Activated CD4-positive, alpha-beta memory T cell treated with anti-CD3 and anti-CD28 coated beads, Interleukin-2, amount 10 ng/mL, durations not matched to agents 7 days and 5 days (primary cell): Measurements from ENCODE around the gene KIF3B. TPM values are rescaled to one million over a fixed set of nuclear protein-coding genes. Genes with fewer than 3 reads are reported as not detected.
A peak's percentile ranks its signal among the peaks of the same experiment; 100 is the strongest.
"Not testable (repeated sequence)": the region's sequence is repeated elsewhere in the genome, so short reads cannot be mapped to it uniquely, and the experiment has no call there.

Experiments used
- CTCF ChIA-PET: fragments of 350-600 bp; sonication (Branson Sonifier 250); formaldehyde crosslinking; loops from one replicate; lab custom pipeline; 2021; ENCODE audit warnings: antibody characterized with exemption, inconsistent platforms; lab: Charles Lee
- POLR2A ChIA-PET: fragments of 350-600 bp; sonication (Branson Sonifier 250); formaldehyde crosslinking; loops from one replicate; lab custom pipeline; 2021; ENCODE audit warnings: antibody characterized with exemption; lab: Charles Lee
- DNase-seq: peaks from one replicate; pipeline ENCODE4 v3.0.0-alpha.2; 2020
- H3K27ac Mint-ChIP-seq: one replicate; pipeline ENCODE4 v1.8.0; 2021; ENCODE audit warnings: mild to moderate bottlenecking, mixed read lengths
- H3K27me3 Mint-ChIP-seq: one replicate; pipeline ENCODE4 v1.8.0; 2021; ENCODE audit warnings: mixed read lengths
- H3K36me3 Mint-ChIP-seq: one replicate; pipeline ENCODE4 v1.8.0; 2021; ENCODE audit warnings: low read depth, mixed read lengths
- H3K4me1 Mint-ChIP-seq: one replicate; pipeline ENCODE4 v1.8.0; 2021; ENCODE audit warnings: mixed read lengths
- H3K4me3 Mint-ChIP-seq: one replicate; pipeline ENCODE4 v1.8.0; 2021; ENCODE audit warnings: mild to moderate bottlenecking, mixed read lengths
- H3K9me3 Mint-ChIP-seq: one replicate; pipeline ENCODE4 v1.8.0; 2021; ENCODE audit warnings: mixed read lengths
- total RNA-seq, 2 experiments: library from RNA; stranded (reverse); gene quantifications; one replicate each; pipeline ENCODE4 v1.2.3, GENCODE V29; 2021

Gene KIF3B
- total RNA-seq, 2 experiments from 2014 or later, result 23.1 to 23.4 TPM

- ChIA-PET POLR2A (no interaction called here), CTCF (interaction anchor here (0.6 kb wide), 1 partner anchor 160 kb away, joined by 3 read pairs; no protein-coding TSS in a partner anchor)
- no peak overlapping the region for H3K4me3 Mint-ChIP-seq
- peaks cover 10% of the 10 kb centered on the region for H3K36me3 Mint-ChIP-seq
- no peak for DNase-seq
- H3K27ac Mint-ChIP-seq, result no peak overlapping the region
- H3K4me1 Mint-ChIP-seq, result peaks cover 9% of the 10 kb centered on the region
- no peaks in the 10 kb centered on the region for H3K9me3 Mint-ChIP-seq
- H3K27me3 Mint-ChIP-seq, result no peaks in the 10 kb centered on the region
These were observed 66.0 kb downstream of the KIF3B start for GRCh38 chr20:32343439-32343838.

DNA sequence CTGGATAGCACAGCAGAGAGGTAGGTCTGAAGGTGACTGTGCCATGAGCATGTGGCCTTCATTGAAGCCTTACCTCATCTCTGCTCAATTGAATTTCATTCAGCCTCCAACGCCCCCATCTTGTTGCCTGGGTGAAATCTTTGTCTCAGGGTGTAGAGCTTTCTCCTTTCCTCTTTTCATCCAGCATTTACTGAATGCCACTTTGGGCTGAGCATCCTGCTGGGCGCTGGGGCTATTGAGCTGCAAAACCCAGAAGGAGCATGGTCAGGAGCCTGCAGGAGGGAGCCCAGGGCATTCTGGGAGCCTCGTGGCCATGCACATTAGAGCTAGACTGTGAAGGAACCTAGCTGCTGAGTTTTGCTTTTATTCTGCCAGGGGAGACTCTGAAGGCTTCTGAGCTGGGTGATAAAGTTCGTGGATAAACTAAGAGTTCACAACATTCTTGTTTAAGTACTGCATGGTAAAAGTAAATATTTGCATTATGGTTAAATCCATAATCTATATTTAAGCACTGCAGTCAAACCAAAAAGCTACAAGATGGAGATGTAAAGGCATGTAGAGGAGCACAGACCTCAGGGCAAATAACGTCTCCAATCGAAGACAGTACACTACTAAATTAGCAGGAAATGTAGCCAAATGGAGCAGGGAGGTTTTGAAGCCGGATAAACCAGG is 67.5 kb downstream of the KIF3B start:
- Mint-ChIP-seq H3K36me3 (peaks cover 18% of the 10 kb centered on the region), H3K27ac (no peak overlapping the region), H3K9me3 (no peaks in the 10 kb centered on the region), H3K27me3 (no peaks in the 10 kb centered on the region), H3K4me3 (no peak overlapping the region), H3K4me1 (peaks cover 9% of the 10 kb centered on the region)
- DNase-seq, result no peak
- ChIA-PET CTCF (interaction anchor here (1.1 kb wide), 1 partner anchor 9 kb away, joined by 4 read pairs; no protein-coding TSS in a partner anchor), POLR2A (interaction anchor here (0.9 to 1.5 kb wide), 3 partner anchors 10 to 13 kb away, joined by 3 to 6 read pairs (median 3); partner anchors contain the start of gene ASXL1)

GRCh38 chr20:32348207-32348606 is 70.8 kb downstream of the KIF3B start:
- Mint-ChIP-seq H3K9me3 (no peaks in the 10 kb centered on the region), H3K4me1 (peaks cover 12% of the 10 kb centered on the region), H3K27me3 (no peaks in the 10 kb centered on the region), H3K27ac (no peak overlapping the region), H3K36me3 (peaks cover 25% of the 10 kb centered on the region), H3K4me3 (no peak overlapping the region)
- CTCF ChIA-PET, result no interaction called here
- POLR2A ChIA-PET, result interaction anchor here (0.8 kb wide), 1 partner anchor 8 kb away, joined by 4 read pairs; no protein-coding TSS in a partner anchor
- no peak for DNase-seq

- Mint-ChIP-seq H3K36me3 (peaks cover 25% of the 10 kb centered on the region), H3K4me3 (no peak overlapping the region)
- CTCF ChIA-PET, result no interaction called here
These were observed 73.0 kb downstream of the KIF3B start for GRCh38 chr20:32350421-32350820.

GRCh38 chr20:32352121-32352720 is 74.8 kb downstream of the KIF3B start:
- no peak for DNase-seq
- POLR2A ChIA-PET, result interaction anchor here (0.7 to 8.8 kb wide), 3 partner anchors 19 to 74 kb away, joined by 3 to 71 read pairs (median 3); no protein-coding TSS in a partner anchor
- no peaks in the 10 kb centered on the region for H3K27me3 Mint-ChIP-seq
- no peak overlapping the region for H3K4me3 Mint-ChIP-seq
- peaks cover 25% of the 10 kb centered on the region for H3K36me3 Mint-ChIP-seq
- H3K9me3 Mint-ChIP-seq, result no peaks in the 10 kb centered on the region
- peak overlapping the region; percentile 33 for H3K27ac Mint-ChIP-seq
- CTCF ChIA-PET, result interaction anchor here (0.9 kb wide), 1 partner anchor 9 kb away, joined by 3 read pairs; no protein-coding TSS in a partner anchor
- peaks cover 48% of the 10 kb centered on the region for H3K4me1 Mint-ChIP-seq

More at GRCh38 chr20:32350421-32350820, 73.0 kb downstream of the KIF3B start:
- H3K9me3 Mint-ChIP-seq, result no peaks in the 10 kb centered on the region
- no peaks in the 10 kb centered on the region for H3K27me3 Mint-ChIP-seq
- peaks cover 32% of the 10 kb centered on the region for H3K4me1 Mint-ChIP-seq
- DNase-seq, result no peak
- POLR2A ChIA-PET, result interaction anchor here (0.8 kb wide), 2 partner anchors 8 to 9 kb away, joined by 3 read pairs; no protein-coding TSS in a partner anchor
- H3K27ac Mint-ChIP-seq, result no peak overlapping the region

DNA sequence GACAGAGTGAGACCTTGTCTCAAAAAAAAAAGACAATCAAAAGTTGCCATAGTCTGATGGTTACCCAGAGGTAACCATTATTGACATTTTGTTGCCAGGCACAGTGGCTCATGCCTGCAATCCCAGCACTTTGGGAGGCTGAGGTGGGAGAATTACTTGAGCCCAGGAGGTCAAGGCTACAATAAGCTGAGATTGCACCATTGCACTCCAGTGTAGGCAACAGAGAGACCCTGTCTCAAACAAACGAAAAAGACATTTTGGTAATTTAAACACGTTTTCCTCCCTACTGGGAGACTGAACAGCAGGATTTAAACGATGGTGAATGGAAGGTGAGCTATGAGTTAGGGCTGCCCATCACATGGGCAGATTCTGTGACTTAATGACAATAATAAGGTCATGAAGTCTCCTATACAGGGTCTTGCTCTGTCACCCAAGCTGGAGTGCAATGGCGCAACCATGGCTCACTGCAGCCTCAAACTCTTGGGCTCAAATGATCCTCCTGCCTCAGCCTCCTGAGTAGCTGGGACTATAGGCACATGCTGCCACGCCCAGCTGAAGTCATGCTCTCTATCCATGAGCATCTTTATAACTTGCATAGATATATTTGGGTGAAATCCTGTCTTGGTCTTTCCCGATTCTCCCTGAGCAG is 76.5 kb downstream of the KIF3B start:
- peaks cover 51% of the 10 kb centered on the region for H3K4me1 Mint-ChIP-seq
- no peaks in the 10 kb centered on the region for H3K27me3 Mint-ChIP-seq
- no peak overlapping the region for H3K4me3 Mint-ChIP-seq
- ChIA-PET POLR2A (interaction anchor here (1.0 to 8.8 kb wide), 2 partner anchors 10 to 21 kb away, joined by 3 to 71 read pairs; no protein-coding TSS in a partner anchor), CTCF (no interaction called here)
- peaks cover 19% of the 10 kb centered on the region for H3K36me3 Mint-ChIP-seq
- no peaks in the 10 kb centered on the region for H3K9me3 Mint-ChIP-seq
- no peak for DNase-seq
- H3K27ac Mint-ChIP-seq, result peak overlapping the region; percentile 88

DNA sequence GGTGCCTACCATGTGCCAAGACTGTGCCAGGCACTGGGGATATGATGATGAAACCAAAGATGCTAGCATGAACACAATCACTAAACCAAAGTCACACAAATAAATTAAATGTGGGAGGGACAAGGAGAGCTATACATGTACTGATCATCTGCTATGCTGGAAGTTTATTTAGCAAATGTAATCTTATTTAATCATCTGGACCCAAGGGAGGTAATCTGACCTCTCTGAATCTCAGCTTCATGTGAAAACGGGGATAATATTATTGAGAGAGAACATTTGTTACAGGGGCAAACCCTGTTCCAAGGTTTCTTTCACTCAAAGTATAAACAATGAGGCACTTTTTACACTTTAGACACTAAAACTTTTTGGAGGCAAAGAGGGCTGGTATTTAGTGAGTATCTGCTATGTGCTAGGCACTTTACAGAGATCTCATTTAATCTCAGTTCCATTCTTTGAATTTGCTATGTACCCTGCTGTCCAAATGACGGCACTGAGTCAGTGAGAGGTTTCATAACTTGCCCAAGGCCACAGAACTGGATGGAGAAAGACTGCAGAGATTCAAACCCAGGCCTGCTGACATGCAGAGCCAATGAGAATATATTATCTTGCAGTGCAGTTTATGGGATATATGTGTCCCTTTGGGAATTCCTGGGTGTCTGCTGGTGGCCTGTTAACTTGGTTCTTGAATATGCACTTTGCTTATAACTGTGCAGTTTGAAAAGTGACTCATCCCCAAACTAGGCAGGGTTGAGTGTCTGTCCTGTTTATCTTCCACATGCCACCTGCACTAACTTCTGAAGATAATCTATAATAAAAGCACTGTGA is 77.4 kb downstream of the KIF3B start:
- Mint-ChIP-seq H3K4me3 (no peak overlapping the region), H3K9me3 (no peaks in the 10 kb centered on the region)
- CTCF ChIA-PET, result interaction anchor here (0.6 kb wide), 1 partner anchor 894 kb away, joined by 3 read pairs; no protein-coding TSS in a partner anchor

GRCh38 chr20:32355417-32355841 is 78.0 kb downstream of the KIF3B start:
- no peaks in the 10 kb centered on the region for H3K9me3 Mint-ChIP-seq
- H3K4me3 Mint-ChIP-seq, result peak overlapping the region; percentile 8
- no peaks in the 10 kb centered on the region for H3K27me3 Mint-ChIP-seq
- no peak for DNase-seq
- H3K27ac Mint-ChIP-seq, result peak overlapping the region; percentile 88
- ChIA-PET CTCF (interaction anchor here (0.6 kb wide), 1 partner anchor 895 kb away, joined by 3 read pairs; no protein-coding TSS in a partner anchor), POLR2A (interaction anchor here (0.8 to 8.8 kb wide), 3 partner anchors 10 to 70 kb away, joined by 3 to 71 read pairs (median 9); no protein-coding TSS in a partner anchor)
- H3K4me1 Mint-ChIP-seq, result peaks cover 63% of the 10 kb centered on the region
- H3K36me3 Mint-ChIP-seq, result peaks cover 23% of the 10 kb centered on the region

More for the DNA sequence above, 77.4 kb downstream of the KIF3B start:
- POLR2A ChIA-PET, result interaction anchor here (0.8 to 8.8 kb wide), 4 partner anchors 9 to 69 kb away, joined by 3 to 71 read pairs (median 6); no protein-coding TSS in a partner anchor
- peak; percentile 38 for DNase-seq
- H3K27ac Mint-ChIP-seq, result peak overlapping the region; percentile 88
- peaks cover 57% of the 10 kb centered on the region for H3K4me1 Mint-ChIP-seq
- H3K36me3 Mint-ChIP-seq, result peaks cover 21% of the 10 kb centered on the region
- H3K27me3 Mint-ChIP-seq, result no peaks in the 10 kb centered on the region

GRCh38 chr20:32355907-32356621 is 78.6 kb downstream of the KIF3B start:
- H3K27ac Mint-ChIP-seq, result peak overlapping the region; percentile 98
- H3K36me3 Mint-ChIP-seq, result peaks cover 21% of the 10 kb centered on the region
- H3K9me3 Mint-ChIP-seq, DNase-seq, H3K27me3 Mint-ChIP-seq, CTCF ChIA-PET: not testable (repeated sequence)
- peaks cover 68% of the 10 kb centered on the region for H3K4me1 Mint-ChIP-seq
- POLR2A ChIA-PET, result interaction anchor here (0.8 to 8.8 kb wide), 4 partner anchors 11 to 145 kb away, joined by 3 to 71 read pairs (median 6); no protein-coding TSS in a partner anchor
- peak overlapping the region; percentile 14 for H3K4me3 Mint-ChIP-seq

GRCh38 chr20:32356622-32357374 is 79.3 kb downstream of the KIF3B start:
- no peak for DNase-seq
- ChIA-PET CTCF (interaction anchor here (0.6 to 1.6 kb wide), 2 partner anchors 23 to 24 kb away, joined by 3 to 5 read pairs; no protein-coding TSS in a partner anchor), POLR2A (interaction anchor here (1.0 to 8.8 kb wide), 6 partner anchors 24 to 658 kb away, joined by 3 to 71 read pairs (median 4); no protein-coding TSS in a partner anchor)
- H3K36me3 Mint-ChIP-seq, result peaks cover 21% of the 10 kb centered on the region
- no peaks in the 10 kb centered on the region for H3K27me3 Mint-ChIP-seq
- H3K9me3 Mint-ChIP-seq, result no peaks in the 10 kb centered on the region
- H3K4me3 Mint-ChIP-seq, result peak overlapping the region; percentile 97
- H3K4me1 Mint-ChIP-seq, result peaks cover 70% of the 10 kb centered on the region
- H3K27ac Mint-ChIP-seq, result peak overlapping the region; percentile 98
